Trophoblast cell (in vitro differentiated cells and primary cell): ENCODE data around the gene KRTAP4-16.
"Not testable (repeated sequence)": the region's sequence is repeated elsewhere in the genome, so short reads cannot be mapped to it uniquely, and the experiment has no call there.

Source experiments
- DNase-seq, 2 donors: peaks; one replicate each; pipeline ENCODE4 v3.0.0-alpha.2; 2016
- H2AFZ ChIP-seq: 2 replicates; pipeline ENCODE4 v1.6.1; 2013; ENCODE audit warnings: low read length, moderate library complexity, mild to moderate bottlenecking; ENCODE audit not compliant: insufficient read depth, poor library complexity
- H2AK5ac ChIP-seq: 2 replicates; pipeline ENCODE4 v1.6.1; 2013; ENCODE audit warnings: mild to moderate bottlenecking, low read length
- H2BK120ac ChIP-seq: 2 replicates; pipeline ENCODE4 v1.6.1; 2013; ENCODE audit warnings: low read length, mild to moderate bottlenecking, moderate library complexity; ENCODE audit not compliant: insufficient read depth, poor library complexity
- H2BK12ac ChIP-seq: 2 replicates; pipeline ENCODE4 v1.6.1; 2013; ENCODE audit warnings: mild to moderate bottlenecking, low read length, moderate library complexity
- H2BK5ac ChIP-seq: 2 replicates; pipeline ENCODE4 v1.6.1; 2013; ENCODE audit warnings: low read length, low read depth, moderate library complexity, mild to moderate bottlenecking; ENCODE audit not compliant: poor library complexity
- H3K14ac ChIP-seq: 2 replicates; pipeline ENCODE4 v1.6.1; 2013; ENCODE audit warnings: mild to moderate bottlenecking, low read length
- H3K18ac ChIP-seq: 2 replicates; pipeline ENCODE4 v1.6.1; 2013; ENCODE audit warnings: mild to moderate bottlenecking, low read length
- H3K23ac ChIP-seq: 2 replicates; pipeline ENCODE4 v1.6.1; 2013; ENCODE audit warnings: low read length
- H3K27ac ChIP-seq: 2 replicates; pipeline ENCODE4 v1.5.1; 2013; ENCODE audit warnings: low read depth, mild to moderate bottlenecking, inconsistent platforms, low read length, moderate library complexity
- H3K27me3 ChIP-seq: 2 replicates; pipeline ENCODE4 v1.6.1; 2013; ENCODE audit warnings: inconsistent platforms, mild to moderate bottlenecking, low read length, moderate library complexity; ENCODE audit not compliant: insufficient read depth
- H3K36me3 ChIP-seq, 2 experiments: 1 replicate in 1 of 2; 2 replicates in 1 of 2; pipeline ENCODE4 v1.6.1; 2013; ENCODE audit warnings: low read length in 2 of 2, mild to moderate bottlenecking in 2 of 2, moderate library complexity in 1 of 2; ENCODE audit not compliant: insufficient read depth in 2 of 2, control insufficient read depth in 1 of 2
- H3K4ac ChIP-seq: 2 replicates; pipeline ENCODE4 v1.6.1; 2013; ENCODE audit warnings: low read depth, mild to moderate bottlenecking, low read length, moderate library complexity
- H3K4me1 ChIP-seq, 2 experiments: 1 replicate in 1 of 2; 2 replicates in 1 of 2; pipeline ENCODE4 v1.6.1; 2013; ENCODE audit warnings: low read length in 2 of 2, mild to moderate bottlenecking in 2 of 2, moderate library complexity in 1 of 2; ENCODE audit not compliant: insufficient read depth in 2 of 2, control insufficient read depth in 1 of 2
- H3K4me2 ChIP-seq: 2 replicates; pipeline ENCODE4 v1.6.1; 2013; ENCODE audit warnings: inconsistent platforms, mild to moderate bottlenecking, low read length, moderate library complexity
- H3K4me3 ChIP-seq: 2 replicates; pipeline ENCODE4 v1.5.1; 2013; ENCODE audit warnings: mild to moderate bottlenecking, low read depth, low read length, inconsistent platforms
- H3K79me1 ChIP-seq: one replicate; pipeline ENCODE4 v1.6.1; 2013; ENCODE audit warnings: low read length
- H3K79me2 ChIP-seq: 2 replicates; pipeline ENCODE4 v1.6.1; 2013; ENCODE audit warnings: low read length, mild to moderate bottlenecking; ENCODE audit not compliant: control insufficient read depth, insufficient read depth, poor library complexity
- H3K9ac ChIP-seq: 2 replicates; pipeline ENCODE4 v1.6.1; 2013; ENCODE audit warnings: mild to moderate bottlenecking, low read length
- H3K9me3 ChIP-seq: 2 replicates; pipeline ENCODE4 v1.6.1; 2013; ENCODE audit warnings: low read depth, mild to moderate bottlenecking, control low read depth, inconsistent platforms, low read length; ENCODE audit not compliant: insufficient read depth
- H4K12ac ChIP-seq: 2 replicates; pipeline ENCODE4 v1.6.1; 2013; ENCODE audit warnings: low read depth, mild to moderate bottlenecking, low read length, moderate library complexity
- H4K8ac ChIP-seq: 2 replicates; pipeline ENCODE4 v1.6.1; 2013; ENCODE audit warnings: low read depth, mild to moderate bottlenecking, low read length, moderate library complexity
- H4K91ac ChIP-seq: one replicate; pipeline ENCODE4 v1.6.1; 2013; ENCODE audit warnings: low read depth, mild to moderate bottlenecking, low read length, moderate library complexity
- WGBS: extraction: QIAGEN DNeasy Blood & Tissue Kit; methylation state at CpG from one replicate; pipeline ENCODE4 v1.1.7; 2013; ENCODE audit warnings: missing lambda C conversion rate; ENCODE audit not compliant: insufficient read length, insufficient coverage; ENCODE audit errors: extremely low coverage; 5-methylcytosine and 5-hydroxymethylcytosine counted together

KRTAP4-16 gene

DNA sequence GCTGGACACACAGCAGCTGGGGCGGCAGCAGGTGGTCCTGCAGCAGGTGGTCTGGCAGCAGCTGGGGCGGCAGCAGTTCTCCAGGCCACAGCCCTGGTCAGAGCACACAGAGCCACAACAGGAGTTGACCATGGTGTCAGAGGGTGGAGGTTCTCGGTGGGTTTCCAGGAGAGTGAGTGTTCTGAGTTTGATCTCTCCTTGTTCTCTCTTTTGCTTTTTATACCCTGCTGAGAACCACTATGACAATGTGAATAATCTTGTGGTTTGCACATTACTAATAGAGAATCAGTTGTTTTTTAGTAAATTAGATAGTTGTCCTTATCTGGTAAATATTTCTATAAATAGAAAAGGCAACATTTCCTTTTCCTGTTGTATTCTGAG is 22.0 kb upstream of the KRTAP4-16 start, which contains the start of gene KRTAP4-12:
KRTAP4-12 (minus strand) TSS at position 192 of the 381 bp plus-strand sequence; CDS start at position 132, 60 bp downstream.
- H3K4ac ChIP-seq, H3K9ac ChIP-seq, H3K14ac ChIP-seq, H2BK120ac ChIP-seq, H3K4me2 ChIP-seq, H2BK5ac ChIP-seq, H3K27me3 ChIP-seq, DNase-seq, H4K8ac ChIP-seq, H3K27ac ChIP-seq, H3K36me3 ChIP-seq, H4K91ac ChIP-seq, H3K4me3 ChIP-seq, H3K18ac ChIP-seq, H2AFZ ChIP-seq, H3K79me2 ChIP-seq, H2BK12ac ChIP-seq, H2AK5ac ChIP-seq, H4K12ac ChIP-seq, H3K9me3 ChIP-seq, H3K79me1 ChIP-seq, H3K23ac ChIP-seq, H3K4me1 ChIP-seq: not testable (repeated sequence)
- WGBS = no CpG with 5 or more reads among the region's 3 CpGs

DNA sequence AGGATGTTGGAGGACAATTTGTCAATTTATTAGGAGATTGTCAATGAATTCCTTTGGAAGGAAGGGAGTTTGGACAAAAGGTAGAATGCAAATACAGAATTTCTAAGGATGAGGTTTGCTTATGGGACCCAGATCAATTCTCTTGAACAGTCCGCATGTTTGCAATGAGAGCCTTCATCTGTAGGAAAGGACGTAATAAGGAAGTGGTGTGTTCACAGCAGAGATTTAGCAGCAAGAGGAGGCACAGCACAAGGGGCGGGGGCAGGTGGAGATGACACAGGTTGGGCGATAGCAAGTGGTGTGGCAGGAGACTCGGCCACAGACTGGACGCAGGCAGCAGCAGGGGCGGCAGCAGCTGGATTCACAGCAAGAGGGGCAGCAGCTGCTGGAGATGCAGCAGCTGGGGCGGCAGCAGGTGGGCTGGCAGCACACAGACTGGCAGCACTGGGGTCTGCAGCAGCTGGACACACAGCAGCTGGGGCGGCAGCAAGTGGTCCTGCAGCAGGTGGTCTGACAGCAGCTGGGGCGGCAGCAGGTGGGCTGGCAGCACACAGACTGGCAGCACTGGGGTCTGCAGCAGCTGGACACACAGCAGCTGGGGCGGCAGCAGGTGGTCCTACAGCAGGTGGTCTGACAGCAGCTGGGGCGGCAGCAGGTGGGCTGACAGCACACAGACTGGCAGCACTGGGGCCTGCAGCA is 21.4 kb upstream of the KRTAP4-16 start:
- not testable (repeated sequence) for H2BK120ac ChIP-seq, H3K9ac ChIP-seq, DNase-seq, H3K4ac ChIP-seq, H4K12ac ChIP-seq, H3K27me3 ChIP-seq, H3K27ac ChIP-seq, H3K79me2 ChIP-seq, H3K79me1 ChIP-seq, H3K36me3 ChIP-seq, H3K18ac ChIP-seq, H4K91ac ChIP-seq, H3K23ac ChIP-seq, H3K4me2 ChIP-seq, H3K4me3 ChIP-seq, H3K14ac ChIP-seq, H2BK5ac ChIP-seq, H4K8ac ChIP-seq, H3K4me1 ChIP-seq, H2AFZ ChIP-seq, H2AK5ac ChIP-seq, H3K9me3 ChIP-seq, H2BK12ac ChIP-seq
- no CpG with 5 or more reads among the region's 12 CpGs for WGBS

GRCh38 chr17:41121742-41122141 is 19.7 kb upstream of the KRTAP4-16 start:
- Histone ChIP-seq H3K14ac (no peak overlapping the region), H2BK120ac (no peak overlapping the region), H3K4me1 (no peaks in the 10 kb centered on the region), H3K79me1 (no peaks in the 10 kb centered on the region), H3K4ac (no peak overlapping the region), H2BK5ac (no peak overlapping the region), H2BK12ac (no peak overlapping the region), H3K23ac (no peak overlapping the region), H3K18ac (no peak overlapping the region), H2AFZ (no peak overlapping the region), H4K8ac (no peak overlapping the region), H3K9me3 (no peaks in the 10 kb centered on the region), H3K36me3 (no peaks in the 10 kb centered on the region), H3K27me3 (no peaks in the 10 kb centered on the region), H3K27ac (no peak overlapping the region), H3K9ac (no peak overlapping the region), H3K79me2 (no peaks in the 10 kb centered on the region), H3K4me3 (no peak overlapping the region), H2AK5ac (no peak overlapping the region), H4K12ac (no peak overlapping the region), H3K4me2 (no peak overlapping the region), H4K91ac (no peak overlapping the region)
- WGBS = no CpG with 5 or more reads among the region's 2 CpGs
- DNase-seq = no peak

- H3K18ac ChIP-seq, H3K14ac ChIP-seq, H3K9me3 ChIP-seq, H3K79me1 ChIP-seq, H3K4me2 ChIP-seq, H2BK12ac ChIP-seq, H2AFZ ChIP-seq, H4K91ac ChIP-seq, H3K27ac ChIP-seq, H3K36me3 ChIP-seq, H3K79me2 ChIP-seq, H3K9ac ChIP-seq, H3K4ac ChIP-seq, H2AK5ac ChIP-seq, H3K23ac ChIP-seq, H3K4me1 ChIP-seq, H3K27me3 ChIP-seq, H2BK120ac ChIP-seq, H3K4me3 ChIP-seq, H4K8ac ChIP-seq, H2BK5ac ChIP-seq, H4K12ac ChIP-seq: not testable (repeated sequence)
- WGBS = no CpG with 5 or more reads among the region's 11 CpGs
- peak; percentile 18 to 47 for DNase-seq
These were observed 18.0 kb upstream of the KRTAP4-16 start for GRCh38 chr17:41119696-41120690.
